ENCODE results near the gene FBXL17. TPM values are rescaled to one million over a fixed set of nuclear protein-coding genes. Genes with fewer than 3 reads are reported as not detected.

Gene FBXL17
- total and polyA plus RNA-seq, 2 donors (not counting 1 experiment from before 2014, with no cell fraction given) = 7.3 to 40.3 TPM

GRCh38 chr5:107948377-107948776 lies 433.5 kb downstream of the FBXL17 start:
- TF ChIP-seq, protein P1, sequence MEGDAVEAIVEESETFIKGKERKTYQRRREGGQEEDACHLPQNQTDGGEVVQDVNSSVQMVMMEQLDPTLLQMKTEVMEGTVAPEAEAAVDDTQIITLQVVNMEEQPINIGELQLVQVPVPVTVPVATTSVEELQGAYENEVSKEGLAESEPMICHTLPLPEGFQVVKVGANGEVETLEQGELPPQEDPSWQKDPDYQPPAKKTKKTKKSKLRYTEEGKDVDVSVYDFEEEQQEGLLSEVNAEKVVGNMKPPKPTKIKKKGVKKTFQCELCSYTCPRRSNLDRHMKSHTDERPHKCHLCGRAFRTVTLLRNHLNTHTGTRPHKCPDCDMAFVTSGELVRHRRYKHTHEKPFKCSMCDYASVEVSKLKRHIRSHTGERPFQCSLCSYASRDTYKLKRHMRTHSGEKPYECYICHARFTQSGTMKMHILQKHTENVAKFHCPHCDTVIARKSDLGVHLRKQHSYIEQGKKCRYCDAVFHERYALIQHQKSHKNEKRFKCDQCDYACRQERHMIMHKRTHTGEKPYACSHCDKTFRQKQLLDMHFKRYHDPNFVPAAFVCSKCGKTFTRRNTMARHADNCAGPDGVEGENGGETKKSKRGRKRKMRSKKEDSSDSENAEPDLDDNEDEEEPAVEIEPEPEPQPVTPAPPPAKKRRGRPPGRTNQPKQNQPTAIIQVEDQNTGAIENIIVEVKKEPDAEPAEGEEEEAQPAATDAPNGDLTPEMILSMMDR (IDR thresholded peaks at IDR 0.05) = no peak
- no peak for TF ChIP-seq EZH2 (IDR thresholded peaks at IDR 0.05; ENCODE audit: borderline replicate concordance, insufficient read depth, low read depth, low read length, poor library complexity, severe bottlenecking)
- Mint-ChIP-seq H3K9me3 (ENCODE audit: insufficient read depth) (no peaks in the 10 kb centered on the region), H3K27me3 (no peaks in the 10 kb centered on the region), H3K4me1 (no peaks in the 10 kb centered on the region), H3K27ac (no peak overlapping the region), H3K4me3 (no peak overlapping the region)
- Histone ChIP-seq H3K27ac (ENCODE audit: low read length in 2 of 2) (no peak overlapping the region), H3K27me3 (replicated peaks in 1 of 4; ENCODE audit: control extremely low read depth in 1 of 4, control insufficient read depth in 3 of 4, insufficient read depth in 4 of 4, low read length in 3 of 4) (no peaks in the 10 kb centered on the region), H2AFZ (ENCODE audit: insufficient read depth, low read depth, low read length, poor library complexity, severe bottlenecking) (no peak overlapping the region), H3K36me3 (replicated peaks in 1 of 2; ENCODE audit: control extremely low read depth in 1 of 2, control insufficient read depth in 1 of 2, extremely low read depth in 1 of 2, insufficient read depth in 2 of 2, low read length in 1 of 2) (no peaks in the 10 kb centered on the region), H4K20me1 (ENCODE audit: control insufficient read depth, insufficient read depth, low read length, poor library complexity, severe bottlenecking) (no peaks in the 10 kb centered on the region), H3K9ac (ENCODE audit: low read length) (no peak overlapping the region), H3K79me2 (ENCODE audit: control insufficient read depth, insufficient read depth, low read length) (no peaks in the 10 kb centered on the region), H3K4me3 (ENCODE audit: control extremely low read depth in 1 of 5, extremely low read depth in 1 of 5, insufficient read depth in 1 of 5, low read depth in 2 of 5, low read length in 4 of 5) (no peak overlapping the region), H3K4me2 (replicated peaks; ENCODE audit: low read depth, low read length, poor library complexity, severe bottlenecking) (no peak overlapping the region), H3K9me3 (ENCODE audit: control extremely low read depth in 1 of 3, control insufficient read depth in 2 of 3, insufficient read depth in 1 of 3, low read length in 2 of 3) (no peaks in the 10 kb centered on the region), H3K4me1 (ENCODE audit: control insufficient read depth in 2 of 2, insufficient read depth in 2 of 2, low read length in 2 of 2) (no peaks in the 10 kb centered on the region)
- DNase-seq = no peak
- 91% methylated on average over 1 of the region's 1 CpG for WGBS (ENCODE audit: insufficient coverage)
- ChIA-PET CTCF (no interaction called here), POLR2A (no interaction called here)
- intact Hi-C loops (cut with micrococcal nuclease) = no loop called here
- ATAC-seq (ENCODE audit: low read depth) = no peak

DNA sequence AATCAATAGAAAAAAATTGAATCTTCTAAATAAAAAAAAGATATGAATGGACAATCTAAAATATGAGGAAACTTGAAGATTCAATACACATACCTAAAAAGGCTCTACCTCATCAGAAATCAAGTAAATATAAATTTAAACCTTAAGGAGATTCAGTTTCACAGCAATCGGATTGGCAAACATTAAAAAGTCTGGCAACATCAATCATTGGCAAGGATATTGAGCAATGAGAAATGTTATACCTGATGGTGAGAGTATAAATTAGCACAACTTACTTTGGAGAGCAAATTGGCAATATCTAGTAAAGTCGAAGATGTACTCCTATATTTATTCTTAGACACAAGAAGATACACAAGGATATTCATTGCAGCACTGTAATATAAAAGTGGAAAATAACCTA lies 436.8 kb downstream of the FBXL17 start:
- no peaks in the 10 kb centered on the region for H3K9me3 Mint-ChIP-seq (ENCODE audit: insufficient read depth)
- TF ChIP-seq EZH2 (IDR thresholded peaks at IDR 0.05; ENCODE audit: borderline replicate concordance, insufficient read depth, low read depth, low read length, poor library complexity, severe bottlenecking) = no peak
- TF ChIP-seq, protein P1 (IDR thresholded peaks at IDR 0.05) = no peak
- DNase-seq (no peak), ATAC-seq (ENCODE audit: low read depth) (no peak)
- no peak overlapping the region for H3K4me2 ChIP-seq (replicated peaks; ENCODE audit: low read depth, low read length, poor library complexity, severe bottlenecking)
- no peak overlapping the region for H3K9ac ChIP-seq (ENCODE audit: low read length)
- no peaks in the 10 kb centered on the region for H3K4me1 ChIP-seq (ENCODE audit: control insufficient read depth in 2 of 2, insufficient read depth in 2 of 2, low read length in 2 of 2)
- intact Hi-C loops (cut with micrococcal nuclease) = no loop called here
- no CpG with 5 or more reads among the region's 2 CpGs for WGBS (ENCODE audit: insufficient coverage)
- H3K79me2 ChIP-seq (ENCODE audit: control insufficient read depth, insufficient read depth, low read length) = no peaks in the 10 kb centered on the region
- no peak overlapping the region for H3K27ac ChIP-seq (ENCODE audit: low read length in 2 of 2)
- H3K4me3 Mint-ChIP-seq = no peak overlapping the region
- H3K27me3 Mint-ChIP-seq = no peaks in the 10 kb centered on the region
- no peaks in the 10 kb centered on the region for H4K20me1 ChIP-seq (ENCODE audit: control insufficient read depth, insufficient read depth, low read length, poor library complexity, severe bottlenecking)
- H3K4me1 Mint-ChIP-seq = no peaks in the 10 kb centered on the region
- ChIA-PET POLR2A (no interaction called here), CTCF (no interaction called here)
- H3K9me3 ChIP-seq (ENCODE audit: control extremely low read depth in 1 of 3, control insufficient read depth in 2 of 3, insufficient read depth in 1 of 3, low read length in 2 of 3) = no peaks in the 10 kb centered on the region
- no peak overlapping the region for H2AFZ ChIP-seq (ENCODE audit: insufficient read depth, low read depth, low read length, poor library complexity, severe bottlenecking)
- no peak overlapping the region for H3K4me3 ChIP-seq (ENCODE audit: control extremely low read depth in 1 of 5, extremely low read depth in 1 of 5, insufficient read depth in 1 of 5, low read depth in 2 of 5, low read length in 4 of 5)
- H3K27me3 ChIP-seq (replicated peaks in 1 of 4; ENCODE audit: control extremely low read depth in 1 of 4, control insufficient read depth in 3 of 4, insufficient read depth in 4 of 4, low read length in 3 of 4) = no peaks in the 10 kb centered on the region
- no peaks in the 10 kb centered on the region for H3K36me3 ChIP-seq (replicated peaks in 1 of 2; ENCODE audit: control extremely low read depth in 1 of 2, control insufficient read depth in 1 of 2, extremely low read depth in 1 of 2, insufficient read depth in 2 of 2, low read length in 1 of 2)
- H3K27ac Mint-ChIP-seq = no peak overlapping the region
